ENCODE measurements around the gene ZBTB3.

DNA sequence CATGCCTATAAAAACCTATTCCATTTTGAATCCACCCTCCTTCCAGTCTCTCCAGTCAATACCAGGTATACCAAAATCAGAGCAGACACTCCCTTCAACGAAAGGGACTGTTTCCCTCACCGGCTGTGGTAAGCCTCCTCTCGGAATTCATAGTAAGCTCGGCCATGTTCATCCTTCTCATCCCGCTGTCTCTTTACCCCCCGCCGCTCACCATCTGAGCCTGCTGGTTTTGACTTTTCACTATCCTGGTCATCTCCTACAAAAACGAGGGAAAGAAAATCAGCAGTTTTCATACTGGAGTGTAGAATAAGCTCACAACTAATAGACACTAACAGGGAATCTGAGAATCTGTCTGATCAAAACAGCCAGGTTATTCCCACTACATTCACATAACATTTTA lies 29.8 kb downstream of the ZBTB3 start:
- no peak for TF ChIP-seq CTCF (IDR thresholded peaks at IDR 0.05)
- TF ChIP-seq POLR2A (IDR thresholded peaks at IDR 0.05) = no peak

Data from testis (tissue), 2 donors.